MM.1S (cell line): Measurements from ENCODE around the gene TCERG1L.

ENCODE experiments used
- DNase-seq: peaks from one replicate; pipeline ENCODE4 v3.0.0-alpha.2; 2015
- H2AFZ ChIP-seq: fragments of 300-600 bp; sonication (generic); 2 replicates; pipeline ENCODE4 v1.6.0; 2016; ENCODE audit warnings: antibody characterized with exemption, low read length
- H3F3A ChIP-seq: fragments of 300-600 bp; sonication (generic); 2 replicates; pipeline ENCODE4 v1.6.1; 2016; ENCODE audit warnings: mild to moderate bottlenecking, antibody characterized with exemption, low read length, moderate library complexity, mixed read lengths; ENCODE audit not compliant: insufficient read depth
- H3K27ac ChIP-seq: fragments of 300-600 bp; sonication (generic); 2 replicates; pipeline ENCODE4 v1.5.1; 2016; ENCODE audit warnings: mild to moderate bottlenecking, low read length
- H3K27me3 ChIP-seq: fragments of 300-600 bp; sonication (generic); replicated peaks from 2 replicates; pipeline ENCODE4 v1.6.0; 2016; ENCODE audit warnings: low read length; ENCODE audit not compliant: insufficient read depth
- H3K36me3 ChIP-seq: fragments of 300-600 bp; sonication (generic); replicated peaks from 2 replicates; pipeline ENCODE4 v1.6.1; 2016; ENCODE audit warnings: mild to moderate bottlenecking, low read length, mixed read lengths; ENCODE audit not compliant: insufficient read depth
- H3K4me1 ChIP-seq: fragments of 300-600 bp; sonication (generic); 2 replicates; pipeline ENCODE4 v1.6.1; 2016; ENCODE audit warnings: low read length, mixed read lengths
- H3K4me2 ChIP-seq: fragments of 300-600 bp; sonication (generic); 2 replicates; pipeline ENCODE4 v1.6.0; 2016; ENCODE audit warnings: low read depth, low read length
- H3K4me3 ChIP-seq: fragments of 300-600 bp; sonication (generic); 2 replicates; pipeline ENCODE4 v1.5.1; 2016; ENCODE audit warnings: low read length, mixed read lengths
- H3K79me2 ChIP-seq: fragments of 300-600 bp; sonication (generic); 2 replicates; pipeline ENCODE4 v1.6.1; 2016; ENCODE audit warnings: mixed run types, low read length, mixed read lengths
- H3K9ac ChIP-seq: fragments of 300-600 bp; sonication (generic); 2 replicates; pipeline ENCODE4 v1.6.1; 2016; ENCODE audit warnings: low read length, mixed read lengths
- H3K9me2 ChIP-seq: fragments of 300-600 bp; sonication (generic); replicated peaks from 2 replicates; pipeline ENCODE4 v1.6.1; 2016; ENCODE audit warnings: mild to moderate bottlenecking, low read length, mixed read lengths; ENCODE audit not compliant: insufficient read depth
- H3K9me3 ChIP-seq: fragments of 300-600 bp; sonication (generic); replicated peaks from 2 replicates; pipeline ENCODE4 v1.6.1; 2016; ENCODE audit warnings: mild to moderate bottlenecking, low read length, mixed read lengths; ENCODE audit not compliant: insufficient read depth
- H4K20me1 ChIP-seq: fragments of 300-600 bp; sonication (generic); 2 replicates; pipeline ENCODE4 v1.6.1; 2016; ENCODE audit warnings: mild to moderate bottlenecking, low read length, moderate library complexity, mixed read lengths; ENCODE audit not compliant: insufficient read depth
- CTCF ChIP-seq: fragments of 300-600 bp; sonication (generic); IDR thresholded peaks from 2 replicates; pipeline ENCODE4 v1.5.1; 2016; ENCODE audit warnings: antibody characterized with exemption, low read length, mixed read lengths
- EZH2 ChIP-seq: fragments of 300-600 bp; sonication (generic); optimal IDR thresholded peaks from 2 replicates; pipeline ENCODE3; 2017; ENCODE audit warnings: low read depth, mild to moderate bottlenecking, antibody characterized with exemption, low read length, mixed read lengths
- EZH2phosphoT487 ChIP-seq: fragments of 300-600 bp; sonication (generic); IDR thresholded peaks from 2 replicates; pipeline ENCODE4 v1.6.1; 2018; ENCODE audit warnings: antibody characterized with exemption, low read length

TCERG1L gene

GRCh38 chr10:131093346-131093745 is 218.2 kb downstream of the TCERG1L start:
- Histone ChIP-seq H3K9me2 (no peaks in the 10 kb centered on the region), H2AFZ (no peak overlapping the region), H3K4me2 (no peak overlapping the region), H3K79me2 (no peaks in the 10 kb centered on the region), H3K4me3 (no peak overlapping the region), H4K20me1 (no peaks in the 10 kb centered on the region), H3K27ac (no peak overlapping the region), H3K27me3 (peaks cover 10% of the 10 kb centered on the region), H3K9ac (no peak overlapping the region), H3K9me3 (no peaks in the 10 kb centered on the region), H3K4me1 (no peaks in the 10 kb centered on the region), H3F3A (no peaks in the 10 kb centered on the region), H3K36me3 (no peaks in the 10 kb centered on the region)
- TF ChIP-seq EZH2phosphoT487: no peak
- DNase-seq: no peak

GRCh38 chr10:131092876-131093275 is 218.6 kb downstream of the TCERG1L start:
- TF ChIP-seq CTCF (no peak), EZH2 (no peak), EZH2phosphoT487 (no peak)
- H3K27ac ChIP-seq: no peak overlapping the region
- H3F3A ChIP-seq: no peaks in the 10 kb centered on the region
- H3K9me2 ChIP-seq: no peaks in the 10 kb centered on the region
- H3K79me2 ChIP-seq: no peaks in the 10 kb centered on the region
- no peaks in the 10 kb centered on the region for H3K36me3 ChIP-seq
- H3K4me3 ChIP-seq: no peak overlapping the region
- no peak overlapping the region for H3K9ac ChIP-seq
- H2AFZ ChIP-seq: no peak overlapping the region
- DNase-seq: no peak
- H3K27me3 ChIP-seq: peaks cover 10% of the 10 kb centered on the region
- no peaks in the 10 kb centered on the region for H3K4me1 ChIP-seq
- no peaks in the 10 kb centered on the region for H4K20me1 ChIP-seq
- H3K4me2 ChIP-seq: no peak overlapping the region
- no peaks in the 10 kb centered on the region for H3K9me3 ChIP-seq

GRCh38 chr10:131092386-131092785 is 219.1 kb downstream of the TCERG1L start:
- Histone ChIP-seq H3K27me3 (peaks cover 10% of the 10 kb centered on the region), H3K79me2 (no peaks in the 10 kb centered on the region)
- no peak for DNase-seq

More at GRCh38 chr10:131092386-131092785, 219.1 kb downstream of the TCERG1L start:
- TF ChIP-seq CTCF (no peak), EZH2 (no peak), EZH2phosphoT487 (no peak)
- H4K20me1 ChIP-seq: no peaks in the 10 kb centered on the region
- no peak overlapping the region for H2AFZ ChIP-seq
- H3K36me3 ChIP-seq: no peaks in the 10 kb centered on the region
- no peak overlapping the region for H3K4me2 ChIP-seq
- H3F3A ChIP-seq: no peaks in the 10 kb centered on the region
- no peaks in the 10 kb centered on the region for H3K9me2 ChIP-seq
- H3K9me3 ChIP-seq: no peaks in the 10 kb centered on the region
- H3K4me3 ChIP-seq: no peak overlapping the region
- no peak overlapping the region for H3K9ac ChIP-seq
- no peaks in the 10 kb centered on the region for H3K4me1 ChIP-seq
- H3K27ac ChIP-seq: no peak overlapping the region
